Measurements from ENCODE around the gene CNKSR2. TPM values are rescaled to one million over a fixed set of nuclear protein-coding genes. Genes with fewer than 3 reads are reported as not detected.
"Not testable (repeated sequence)": the region's sequence is repeated elsewhere in the genome, so short reads cannot be mapped to it uniquely, and the experiment has no call there.

The CNKSR2 gene
- total RNA-seq, 4 donors from 2014 or later, result 1.1 to 3.6 (median 2.2) TPM

DNA sequence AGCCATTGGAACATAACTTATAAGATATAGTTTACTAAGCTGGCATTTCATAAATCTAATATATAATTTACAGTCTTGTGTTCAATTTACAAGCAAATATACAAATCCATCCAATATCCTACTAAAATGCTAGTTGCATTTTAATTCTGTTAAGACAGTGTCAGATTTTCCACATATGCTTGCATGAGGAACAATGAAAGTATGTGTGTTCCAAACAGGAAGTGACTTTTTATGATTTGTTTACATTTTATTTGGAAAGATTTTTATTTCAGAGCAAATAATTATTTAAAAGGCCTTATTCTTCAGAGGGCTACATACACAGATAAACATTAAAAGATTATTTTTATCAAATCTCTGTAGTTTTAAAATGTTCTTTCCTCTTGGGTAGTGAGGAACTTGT is 153.9 kb downstream of the CNKSR2 start:
- DNase-seq (ENCODE audit: low spot score in 2 of 2), result no peak
- intact Hi-C loops (cut with DNase I; ENCODE audit: low total_unique reads), result no loop called here
- H3K4me3 ChIP-seq (ENCODE audit: low read depth, poor library complexity, severe bottlenecking), result no peak overlapping the region
- no peak for TF ChIP-seq CTCF (IDR thresholded peaks at IDR 0.05)
- TF ChIP-seq POLR2A (IDR thresholded peaks at IDR 0.05), result no peak

GRCh38 chrX:21529771-21530170 is 155.6 kb downstream of the CNKSR2 start:
- intact Hi-C loops (cut with DNase I; ENCODE audit: low total_unique reads), result no loop called here
- H3K4me3 ChIP-seq (ENCODE audit: low read depth, poor library complexity, severe bottlenecking), result no peak overlapping the region
- TF ChIP-seq POLR2A (IDR thresholded peaks at IDR 0.05) (no peak), CTCF (IDR thresholded peaks at IDR 0.05) (no peak)
- 67 to 76% methylated on average over 2 of the region's 2 CpGs for WGBS, 2 donors
- no peak for DNase-seq (ENCODE audit: low spot score in 2 of 2)

DNA sequence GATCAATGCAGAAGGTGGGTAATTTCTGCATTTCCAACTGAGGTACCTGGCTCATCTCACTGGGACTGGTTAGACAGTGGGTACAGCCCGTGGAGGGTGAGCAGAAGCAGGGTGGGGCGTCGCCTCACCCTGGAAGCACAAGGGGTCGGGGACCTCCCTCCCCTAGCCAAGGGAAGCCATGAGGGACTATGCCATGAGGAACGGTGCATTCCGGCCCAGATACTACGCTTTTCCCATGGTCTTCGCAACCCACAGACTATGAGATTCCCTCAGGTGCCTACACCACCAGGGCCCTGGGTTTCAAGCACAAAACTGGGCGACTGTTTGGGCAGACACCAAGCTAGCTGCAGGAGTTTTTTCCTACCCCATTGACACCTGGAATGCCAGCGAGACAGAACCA is 170.4 kb downstream of the CNKSR2 start:
- H3K4me3 ChIP-seq (ENCODE audit: low read depth, poor library complexity, severe bottlenecking); intact Hi-C loops (cut with DNase I; ENCODE audit: low total_unique reads); DNase-seq (ENCODE audit: low spot score in 2 of 2): not testable (repeated sequence)
- 90 to 91% methylated on average over 10 of the region's 10 CpGs for WGBS, 2 donors

DNA sequence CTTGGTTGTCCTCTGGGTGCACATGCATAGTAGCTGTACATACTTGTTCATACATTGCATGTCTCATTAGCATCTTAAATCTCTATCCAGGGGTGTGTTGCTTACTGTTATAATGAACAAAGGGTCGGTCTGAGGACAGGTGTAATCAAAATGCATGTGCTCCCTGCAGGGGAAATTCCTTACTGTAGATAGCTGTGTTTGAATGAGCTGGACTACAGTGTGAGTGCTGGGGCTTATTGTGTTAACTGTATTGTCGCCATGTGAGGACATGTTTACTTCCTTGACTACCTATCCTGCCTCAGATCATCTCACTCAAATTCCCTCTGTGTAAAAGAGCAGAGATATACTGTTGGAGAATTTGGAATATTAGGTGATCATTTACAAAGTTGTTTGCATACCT is 185.2 kb downstream of the CNKSR2 start:
- TF ChIP-seq CTCF (IDR thresholded peaks at IDR 0.05) (no peak), POLR2A (IDR thresholded peaks at IDR 0.05) (no peak)
- 43 to 57% methylated on average over 2 of the region's 2 CpGs for WGBS, 2 donors
- DNase-seq (ENCODE audit: low spot score in 2 of 2), result no peak
- H3K4me3 ChIP-seq (ENCODE audit: low read depth, poor library complexity, severe bottlenecking), result no peak overlapping the region
- intact Hi-C loops (cut with DNase I; ENCODE audit: low total_unique reads), result no loop called here

DNA sequence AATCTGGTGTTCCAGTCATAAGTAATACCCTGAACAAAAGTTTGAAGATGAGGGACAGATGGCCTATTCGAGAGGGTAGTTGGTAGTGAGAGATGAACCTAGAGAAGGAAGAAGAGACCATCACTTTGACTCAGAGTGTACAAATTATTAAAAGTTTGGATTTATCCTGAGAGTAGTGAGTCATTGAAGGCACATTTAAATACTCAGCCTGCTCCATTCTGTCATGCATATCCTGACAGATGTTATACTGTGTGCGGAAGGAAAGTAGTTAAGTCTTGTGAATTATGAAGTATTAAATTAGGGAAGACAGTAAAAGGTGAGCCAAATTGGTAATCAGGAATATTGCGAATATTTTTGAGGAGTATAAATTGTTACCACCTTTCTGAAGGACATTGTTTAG is 190.8 kb downstream of the CNKSR2 start:
- WGBS, 2 donors, result 75 to 94% methylated on average over 3 of the region's 3 CpGs
- TF ChIP-seq POLR2A (IDR thresholded peaks at IDR 0.05), result no peak
- no peak for TF ChIP-seq CTCF (IDR thresholded peaks at IDR 0.05)
- H3K4me3 ChIP-seq (ENCODE audit: low read depth, poor library complexity, severe bottlenecking), result no peak overlapping the region
- intact Hi-C loops (cut with DNase I; ENCODE audit: low total_unique reads), result no loop called here
- DNase-seq (ENCODE audit: low spot score in 2 of 2), result no peak

- no peak for DNase-seq (ENCODE audit: low spot score in 2 of 2)
- 83 to 93% methylated on average over 1 of the region's 1 CpG for WGBS, 2 donors
- no peak overlapping the region for H3K4me3 ChIP-seq (ENCODE audit: low read depth, poor library complexity, severe bottlenecking)
- no peak for TF ChIP-seq CTCF (IDR thresholded peaks at IDR 0.05)
- no peak for TF ChIP-seq POLR2A (IDR thresholded peaks at IDR 0.05)
- intact Hi-C loops (cut with DNase I; ENCODE audit: low total_unique reads), result no loop called here
Measured at GRCh38 chrX:21574793-21575192, 200.6 kb downstream of the CNKSR2 start.

Data from lower leg skin (tissue), 4 donors.